HepG2 (cell line): ENCODE results near the gene ASH1L. TPM values are rescaled to one million over a fixed set of nuclear protein-coding genes. Genes with fewer than 3 reads are reported as not detected.
A peak's percentile ranks its signal among the peaks of the same experiment; 100 is the strongest.

Experiments used
- ARHGAP35 ChIP-seq: sonication (generic); formaldehyde crosslinking; IDR thresholded peaks from 2 replicates; pipeline ENCODE4 v1.9.0; 2022; ENCODE audit warnings: mild to moderate bottlenecking, inconsistent platforms, moderate library complexity, missing genetic modification reagents, borderline replicate concordance
- ARID5B ChIP-seq: IDR thresholded peaks from 2 replicates; pipeline ENCODE4 v1.4.0; 2020; ENCODE audit warnings: mild to moderate bottlenecking, missing genetic modification reagents
- CBX2 ChIP-seq, 2 experiments: fragments of 200-600 bp in 1 of 2; sonication (generic); formaldehyde crosslinking in 1 of 2; IDR thresholded peaks; 2 replicates each; pipeline versions ENCODE4 v1.7.0 to v1.8.1; 2018 to 2022; ENCODE audit warnings: low read depth in 2 of 2, low read length in 1 of 2, mild to moderate bottlenecking in 1 of 2, missing genetic modification reagents in 1 of 2
- CENPX ChIP-seq: sonication (generic); formaldehyde crosslinking; IDR thresholded peaks from 2 replicates; pipeline ENCODE4 v1.9.0; 2021; ENCODE audit warnings: mild to moderate bottlenecking, missing genetic modification reagents, moderate library complexity
- E2F1 ChIP-seq: sonication (generic); formaldehyde crosslinking; IDR thresholded peaks from 2 replicates; pipeline ENCODE4 v1.5.0; 2020; ENCODE audit warnings: missing genetic modification reagents
- HDAC2 ChIP-seq: sonication (generic); formaldehyde crosslinking; IDR thresholded peaks from 2 replicates; pipeline ENCODE4 v1.4.0; 2020; ENCODE audit warnings: missing genetic modification reagents
- HIVEP1 ChIP-seq: sonication (generic); formaldehyde crosslinking; IDR thresholded peaks from 2 replicates; pipeline ENCODE4 v1.4.0; 2020; ENCODE audit warnings: mild to moderate bottlenecking, missing genetic modification reagents
- HOXA9 ChIP-seq: sonication (generic); formaldehyde crosslinking; IDR thresholded peaks from 2 replicates; pipeline ENCODE4 v1.8.1; 2022; ENCODE audit warnings: missing genetic modification reagents, mild to moderate bottlenecking, moderate library complexity, borderline replicate concordance
- THAP11 ChIP-seq: IDR thresholded peaks from 2 replicates; pipeline ENCODE4 v1.6.1; 2016; ENCODE audit warnings: missing biosample characterization, missing genetic modification reagents
- TP53 ChIP-seq: sonication (generic); formaldehyde crosslinking; conservative IDR thresholded peaks from 2 replicates; pipeline ENCODE4 v1.4.0; 2020; ENCODE audit warnings: missing genetic modification reagents
- UBTF ChIP-seq: sonication (generic); formaldehyde crosslinking; IDR thresholded peaks from 2 replicates; pipeline ENCODE4 v1.4.0; 2020; ENCODE audit warnings: mild to moderate bottlenecking, missing genetic modification reagents
- ZBTB42 ChIP-seq: sonication (generic); formaldehyde crosslinking; IDR thresholded peaks from 2 replicates; pipeline ENCODE4 v1.5.0; 2020; ENCODE audit warnings: mild to moderate bottlenecking, missing genetic modification reagents
- ZBTB8A ChIP-seq: sonication (generic); formaldehyde crosslinking; IDR thresholded peaks from 2 replicates; pipeline ENCODE4 v1.4.0; 2020; ENCODE audit warnings: mild to moderate bottlenecking, low read depth, missing genetic modification reagents, borderline replicate concordance
- ZNF225 ChIP-seq: sonication (generic); formaldehyde crosslinking; IDR thresholded peaks from 2 replicates; pipeline ENCODE4 v1.4.0; 2020; ENCODE audit warnings: mild to moderate bottlenecking, missing genetic modification reagents
- ZNF501 ChIP-seq: sonication (generic); formaldehyde crosslinking; IDR thresholded peaks from 2 replicates; pipeline ENCODE4 v1.5.1; 2020; ENCODE audit warnings: mild to moderate bottlenecking, moderate library complexity, missing genetic modification reagents
- ZNF550 ChIP-seq: sonication (generic); formaldehyde crosslinking; IDR thresholded peaks from 2 replicates; pipeline ENCODE4 v1.4.0; 2020; ENCODE audit warnings: mild to moderate bottlenecking, missing genetic modification reagents, borderline replicate concordance
- polyA plus RNA-seq, 8 experiments: library from polyadenylated mRNA; depleted of rRNA in 3 of 8; stranded (reverse) in 7 of 8; unstranded in 1 of 8; fragments of >200 nt; fragmentation: Illumina TruSeq in 4 of 8; extraction: Trizol in 4 of 8; gene quantifications; 2 replicates each; pipeline versions ENCODE4 v1.2.1 to v1.2.3, GENCODE V29; 2011 to 2016; ENCODE audit warnings: low read depth in 4 of 8, missing spikeins in 1 of 8, mixed read lengths in 1 of 8; ENCODE audit not compliant: insufficient read depth in 1 of 8
- total RNA-seq, 5 experiments: library from RNA; depleted of rRNA; stranded (reverse); fragments of >200 nt; fragmentation: Illumina TruSeq; extraction: Trizol; gene quantifications; 2 replicates each; pipeline ENCODE4 v1.2.3, GENCODE V29; 2016; ENCODE audit warnings: low read depth in 1 of 5
- TF ChIP-seq, protein P1 (sequence below): sonication (generic); formaldehyde crosslinking; IDR thresholded peaks from 2 replicates; pipeline ENCODE4 v1.5.1; 2020; ENCODE audit warnings: missing genetic modification reagents, mild to moderate bottlenecking, borderline replicate concordance
- TF ChIP-seq, protein P2 (sequence below): sonication (generic); formaldehyde crosslinking; IDR thresholded peaks from 2 replicates; pipeline ENCODE4 v1.4.0; 2020; ENCODE audit warnings: missing genetic modification reagents

The ASH1L gene
- total and polyA plus RNA-seq, 2 of the 13 experiments (the other 11 are each of a cell fraction or from before 2014, with no cell fraction given): 10.2 to 15.3 TPM

GRCh38 chr1:155300553-155301329, 261.9 kb downstream of the ASH1L start (continued):
- TF ChIP-seq, protein P1, sequence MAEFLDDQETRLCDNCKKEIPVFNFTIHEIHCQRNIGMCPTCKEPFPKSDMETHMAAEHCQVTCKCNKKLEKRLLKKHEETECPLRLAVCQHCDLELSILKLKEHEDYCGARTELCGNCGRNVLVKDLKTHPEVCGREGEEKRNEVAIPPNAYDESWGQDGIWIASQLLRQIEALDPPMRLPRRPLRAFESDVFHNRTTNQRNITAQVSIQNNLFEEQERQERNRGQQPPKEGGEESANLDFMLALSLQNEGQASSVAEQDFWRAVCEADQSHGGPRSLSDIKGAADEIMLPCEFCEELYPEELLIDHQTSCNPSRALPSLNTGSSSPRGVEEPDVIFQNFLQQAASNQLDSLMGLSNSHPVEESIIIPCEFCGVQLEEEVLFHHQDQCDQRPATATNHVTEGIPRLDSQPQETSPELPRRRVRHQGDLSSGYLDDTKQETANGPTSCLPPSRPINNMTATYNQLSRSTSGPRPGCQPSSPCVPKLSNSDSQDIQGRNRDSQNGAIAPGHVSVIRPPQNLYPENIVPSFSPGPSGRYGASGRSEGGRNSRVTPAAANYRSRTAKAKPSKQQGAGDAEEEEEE (CRISPR knock-in tag): no peak; the same call in 1 of the 2 replicates
- TF ChIP-seq ARID5B (peak; percentile 86), ZBTB42 (CRISPR knock-in tag) (no peak), UBTF (CRISPR knock-in tag) (peak; percentile 82), HIVEP1 (CRISPR knock-in tag) (peak; percentile 84), ZNF501 (CRISPR knock-in tag) (peak; percentile 73), CENPX (CRISPR knock-in tag) (no peak), CBX2 (IDR thresholded peaks at IDR 0.05; ENCODE audit: low read depth, low read length) (no peak), CBX2 (CRISPR knock-in tag; IDR thresholded peaks at IDR 0.05; ENCODE audit: low read depth) (no peak), ARHGAP35 (CRISPR knock-in tag) (peak; percentile 47; the same call in 1 of the 2 replicates), ZNF550 (CRISPR knock-in tag) (no peak), THAP11 (peak; percentile 85), HDAC2 (CRISPR knock-in tag) (peak; percentile 91), ZNF225 (peak; percentile 60), E2F1 (CRISPR knock-in tag) (peak; percentile 53; the same call in 1 of the 2 replicates), ZBTB8A (no peak), HOXA9 (no peak), TP53 (CRISPR knock-in tag) (peak; percentile 76; the same call in 1 of the 2 replicates)
- TF ChIP-seq, protein P2, sequence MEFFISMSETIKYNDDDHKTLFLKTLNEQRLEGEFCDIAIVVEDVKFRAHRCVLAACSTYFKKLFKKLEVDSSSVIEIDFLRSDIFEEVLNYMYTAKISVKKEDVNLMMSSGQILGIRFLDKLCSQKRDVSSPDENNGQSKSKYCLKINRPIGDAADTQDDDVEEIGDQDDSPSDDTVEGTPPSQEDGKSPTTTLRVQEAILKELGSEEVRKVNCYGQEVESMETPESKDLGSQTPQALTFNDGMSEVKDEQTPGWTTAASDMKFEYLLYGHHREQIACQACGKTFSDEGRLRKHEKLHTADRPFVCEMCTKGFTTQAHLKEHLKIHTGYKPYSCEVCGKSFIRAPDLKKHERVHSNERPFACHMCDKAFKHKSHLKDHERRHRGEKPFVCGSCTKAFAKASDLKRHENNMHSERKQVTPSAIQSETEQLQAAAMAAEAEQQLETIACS (CRISPR knock-in tag): no peak
